ENCODE results near the gene GABPA.
A peak's percentile ranks its signal among the peaks of the same experiment; 100 is the strongest.
"Not testable (repeated sequence)": the region's sequence is repeated elsewhere in the genome, so short reads cannot be mapped to it uniquely, and the experiment has no call there.

The GABPA gene

GRCh38 chr21:25734904-25735645, at the start of gene GABPA, which contains the start of gene ATP5PF:
TSS of gene GABPA (plus strand) at chr21:25734972. CDS start at chr21:25741599, 6,627 bp downstream.
TSS of gene ATP5PF (minus strand) at chr21:25734904. CDS start at chr21:25729794, 5,110 bp downstream.
- ATAC-seq (replicated peaks; ENCODE audit: extremely low read depth, poor library complexity, severe bottlenecking) (peak; percentile 94), DNase-seq (ENCODE audit: low spot score in 2 of 2) (peak; percentile 96 to 99)
- H3K36me3 Mint-ChIP-seq (ENCODE audit: insufficient read depth): peaks cover 26% of the 10 kb centered on the region
- H3K4me1 Mint-ChIP-seq: peaks cover 51% of the 10 kb centered on the region
- no peaks in the 10 kb centered on the region for H3K9me3 Mint-ChIP-seq
- H3K27ac Mint-ChIP-seq (ENCODE audit: low read depth): peak within 1 kb of the TSS; percentile 97
- H3K4me3 Mint-ChIP-seq: peak within 1 kb of the TSS; percentile 95
- no peaks in the 10 kb centered on the region for H3K27me3 Mint-ChIP-seq

DNA sequence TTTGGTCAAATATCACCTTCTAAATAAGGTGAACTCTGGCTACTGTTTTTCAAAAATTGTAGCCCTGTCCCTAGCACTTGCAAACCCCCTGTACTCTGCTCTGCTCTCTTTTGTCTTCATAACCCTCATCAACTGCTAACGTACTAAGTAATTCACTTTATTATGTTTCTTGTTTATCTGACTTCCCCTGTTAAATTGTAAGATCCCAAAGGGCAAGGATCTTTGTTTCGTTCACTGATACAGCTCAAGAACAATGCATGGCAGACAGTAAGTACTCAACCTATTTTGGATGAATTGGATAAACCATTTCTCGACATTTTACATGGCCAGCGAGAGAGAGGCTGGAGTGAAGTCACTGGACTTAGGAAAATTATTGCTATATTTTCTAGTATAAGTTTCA, 47.0 kb upstream of the GABPA start:
- ATAC-seq (replicated peaks; ENCODE audit: extremely low read depth, poor library complexity, severe bottlenecking) (no peak), DNase-seq (ENCODE audit: low spot score in 2 of 2) (no peak)
- H3K4me1 Mint-ChIP-seq: no peaks in the 10 kb centered on the region
- no peaks in the 10 kb centered on the region for H3K9me3 Mint-ChIP-seq
- H3K27ac Mint-ChIP-seq (ENCODE audit: low read depth): no peak overlapping the region
- no peaks in the 10 kb centered on the region for H3K36me3 Mint-ChIP-seq (ENCODE audit: insufficient read depth)
- H3K27me3 Mint-ChIP-seq: peaks cover 9% of the 10 kb centered on the region
- H3K4me3 Mint-ChIP-seq: no peak overlapping the region

- H3K27ac Mint-ChIP-seq (ENCODE audit: low read depth): no peak overlapping the region
- DNase-seq (ENCODE audit: low spot score in 2 of 2) (no peak), ATAC-seq (replicated peaks; ENCODE audit: extremely low read depth, poor library complexity, severe bottlenecking) (no peak)
- H3K27me3 Mint-ChIP-seq: peaks cover 9% of the 10 kb centered on the region
- H3K4me3 Mint-ChIP-seq: no peak overlapping the region
- no peaks in the 10 kb centered on the region for H3K4me1 Mint-ChIP-seq
- H3K9me3 Mint-ChIP-seq: no peaks in the 10 kb centered on the region
- H3K36me3 Mint-ChIP-seq (ENCODE audit: insufficient read depth): no peaks in the 10 kb centered on the region
Observed at GRCh38 chr21:25688275-25689155, 46.3 kb upstream of the GABPA start.

DNA sequence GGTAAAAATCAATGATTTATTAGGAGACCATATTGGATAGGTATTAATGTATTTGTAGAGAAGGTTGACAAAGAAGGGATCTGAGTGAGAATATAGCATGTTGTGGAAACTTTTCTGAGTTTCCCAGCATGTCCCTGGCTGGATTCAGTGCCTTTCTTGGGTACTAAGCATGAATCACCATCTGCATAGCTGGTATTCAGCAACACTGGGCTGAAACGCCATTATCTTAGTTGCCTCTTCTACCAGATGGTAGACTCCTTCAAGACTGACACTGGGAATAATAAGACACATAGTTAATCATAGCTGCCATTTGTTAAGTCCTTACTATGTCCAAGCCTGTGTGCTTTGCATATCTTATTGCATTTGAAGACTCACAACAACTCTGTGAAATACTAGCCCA, 45.5 kb upstream of the GABPA start:
- H3K4me3 Mint-ChIP-seq: no peak overlapping the region
- peaks cover 9% of the 10 kb centered on the region for H3K27me3 Mint-ChIP-seq
- no peak overlapping the region for H3K27ac Mint-ChIP-seq (ENCODE audit: low read depth)
- no peaks in the 10 kb centered on the region for H3K9me3 Mint-ChIP-seq
- H3K36me3 Mint-ChIP-seq (ENCODE audit: insufficient read depth): no peaks in the 10 kb centered on the region
- ATAC-seq (replicated peaks; ENCODE audit: extremely low read depth, poor library complexity, severe bottlenecking): no peak
- H3K4me1 Mint-ChIP-seq: no peaks in the 10 kb centered on the region
- DNase-seq (ENCODE audit: low spot score in 2 of 2): no peak

DNA sequence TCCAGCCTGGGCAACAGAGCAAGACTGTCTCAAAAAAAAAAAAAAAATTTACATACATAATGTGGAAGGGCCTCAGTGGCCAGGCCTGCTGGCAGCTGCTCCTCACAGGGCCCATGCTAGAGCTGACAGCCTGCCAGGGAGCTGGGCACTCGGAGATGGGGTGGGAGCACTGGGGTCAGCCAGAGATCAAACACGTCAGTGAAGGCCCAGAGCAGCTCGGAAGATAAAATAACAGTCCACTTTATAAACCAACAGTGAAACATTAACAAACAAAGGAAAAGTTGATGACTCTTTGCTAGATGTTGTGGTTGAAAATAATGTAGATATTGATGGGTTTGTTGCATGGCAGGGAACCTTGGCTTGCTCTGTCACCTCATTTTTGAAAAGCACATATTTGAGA, 42.8 kb upstream of the GABPA start:
- ATAC-seq (replicated peaks; ENCODE audit: extremely low read depth, poor library complexity, severe bottlenecking) (no peak), DNase-seq (ENCODE audit: low spot score in 2 of 2) (no peak)
- H3K27me3 Mint-ChIP-seq: peaks cover 9% of the 10 kb centered on the region
- H3K27ac Mint-ChIP-seq (ENCODE audit: low read depth): no peak overlapping the region
- H3K4me1 Mint-ChIP-seq: no peaks in the 10 kb centered on the region
- H3K36me3 Mint-ChIP-seq (ENCODE audit: insufficient read depth): no peaks in the 10 kb centered on the region
- no peak overlapping the region for H3K4me3 Mint-ChIP-seq
- no peaks in the 10 kb centered on the region for H3K9me3 Mint-ChIP-seq

- ATAC-seq (replicated peaks; ENCODE audit: extremely low read depth, poor library complexity, severe bottlenecking); DNase-seq (ENCODE audit: low spot score in 2 of 2); H3K4me1 Mint-ChIP-seq; H3K9me3 Mint-ChIP-seq; H3K27ac Mint-ChIP-seq (ENCODE audit: low read depth); H3K27me3 Mint-ChIP-seq; H3K36me3 Mint-ChIP-seq (ENCODE audit: insufficient read depth); H3K4me3 Mint-ChIP-seq: not testable (repeated sequence)
Observed at GRCh38 chr21:25695461-25695860, 39.3 kb upstream of the GABPA start.

DNA sequence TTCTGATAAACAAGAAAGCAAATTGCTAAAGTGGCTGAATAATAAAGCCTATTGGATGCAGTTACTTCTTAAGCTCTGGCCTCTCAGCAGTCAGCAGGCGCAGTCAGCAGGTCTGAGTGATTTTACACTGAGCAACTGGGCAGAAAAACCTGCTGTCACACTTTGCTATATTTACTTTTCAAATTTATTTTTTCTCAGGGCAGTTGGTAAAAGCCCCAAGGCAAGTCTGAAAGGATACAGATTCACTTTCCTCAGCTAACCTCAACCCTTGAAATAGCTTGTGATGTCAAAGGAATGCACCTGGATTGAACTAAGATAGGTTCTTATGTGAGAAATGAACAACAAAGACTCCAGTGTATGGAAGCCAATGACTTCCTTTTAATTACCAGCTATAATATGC, 34.0 kb upstream of the GABPA start:
- DNase-seq (ENCODE audit: low spot score in 2 of 2): no peak
- Mint-ChIP-seq H3K27me3 (no peaks in the 10 kb centered on the region), H3K36me3 (ENCODE audit: insufficient read depth) (no peaks in the 10 kb centered on the region), H3K4me3 (no peak overlapping the region), H3K9me3 (no peaks in the 10 kb centered on the region), H3K27ac (ENCODE audit: low read depth) (no peak overlapping the region), H3K4me1 (no peaks in the 10 kb centered on the region)
- ATAC-seq (replicated peaks; ENCODE audit: extremely low read depth, poor library complexity, severe bottlenecking): no peak

DNA sequence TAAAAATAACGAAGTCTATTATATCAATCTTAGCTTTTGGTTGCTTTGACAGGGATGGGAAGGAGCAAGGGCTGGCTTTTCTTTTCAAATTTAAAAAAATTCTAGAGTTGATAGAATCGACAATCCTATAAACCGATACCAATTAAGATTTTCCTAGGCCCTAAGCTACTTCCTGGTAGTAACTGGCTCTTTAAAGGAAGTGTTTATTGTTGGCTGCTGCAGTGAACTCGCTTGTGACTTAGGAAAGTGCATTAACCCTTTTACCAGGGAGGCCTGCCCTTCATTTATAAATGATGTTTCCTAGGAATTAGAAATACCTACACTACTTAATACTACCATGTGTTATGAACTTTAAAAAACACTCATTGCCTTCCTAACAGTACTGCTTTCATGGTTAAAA, 33.2 kb upstream of the GABPA start:
- no peaks in the 10 kb centered on the region for H3K9me3 Mint-ChIP-seq
- no peaks in the 10 kb centered on the region for H3K36me3 Mint-ChIP-seq (ENCODE audit: insufficient read depth)
- ATAC-seq (replicated peaks; ENCODE audit: extremely low read depth, poor library complexity, severe bottlenecking): no peak
- no peak for DNase-seq (ENCODE audit: low spot score in 2 of 2)
- H3K27me3 Mint-ChIP-seq: no peaks in the 10 kb centered on the region
- no peak overlapping the region for H3K4me3 Mint-ChIP-seq
- H3K4me1 Mint-ChIP-seq: no peaks in the 10 kb centered on the region
- H3K27ac Mint-ChIP-seq (ENCODE audit: low read depth): no peak overlapping the region

GRCh38 chr21:25708467-25709065, 26.2 kb upstream of the GABPA start:
- Mint-ChIP-seq H3K36me3 (ENCODE audit: insufficient read depth) (no peaks in the 10 kb centered on the region), H3K4me1 (no peaks in the 10 kb centered on the region), H3K4me3 (no peak overlapping the region), H3K27ac (ENCODE audit: low read depth) (no peak overlapping the region), H3K27me3 (no peaks in the 10 kb centered on the region), H3K9me3 (no peaks in the 10 kb centered on the region)
- ATAC-seq (replicated peaks; ENCODE audit: extremely low read depth, poor library complexity, severe bottlenecking) (peak; percentile 28), DNase-seq (ENCODE audit: low spot score in 2 of 2) (no peak)

DNA sequence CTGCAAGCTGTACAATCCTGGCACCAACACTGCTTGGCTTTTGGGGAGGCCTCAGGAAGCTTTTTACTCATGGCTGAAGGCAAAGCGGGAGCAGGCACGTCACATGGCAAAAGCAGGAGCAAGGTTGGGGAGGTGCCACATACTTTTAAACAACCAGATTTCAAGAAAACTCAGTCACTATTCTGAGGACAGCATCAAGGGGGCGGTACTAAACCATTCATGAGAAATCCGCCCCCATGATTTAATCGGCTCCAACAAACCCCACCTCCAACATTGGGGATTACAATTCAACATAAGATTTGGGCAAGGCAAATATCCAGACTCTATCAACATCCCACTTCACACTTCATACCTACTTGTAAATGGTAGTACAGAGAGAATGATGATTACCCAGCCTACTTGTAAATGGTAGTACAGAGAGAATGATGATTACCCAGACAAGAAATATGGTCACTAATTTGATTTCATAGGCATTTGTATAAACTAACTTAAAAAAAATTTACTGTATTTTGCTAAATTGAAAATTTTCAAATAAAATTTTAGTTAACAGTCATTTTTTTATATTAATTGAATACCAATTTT, 25.0 kb upstream of the GABPA start:
- Mint-ChIP-seq H3K4me1 (no peaks in the 10 kb centered on the region), H3K27ac (ENCODE audit: low read depth) (no peak overlapping the region), H3K4me3 (no peak overlapping the region), H3K27me3 (no peaks in the 10 kb centered on the region), H3K9me3 (no peaks in the 10 kb centered on the region), H3K36me3 (ENCODE audit: insufficient read depth) (no peaks in the 10 kb centered on the region)
- ATAC-seq (replicated peaks; ENCODE audit: extremely low read depth, poor library complexity, severe bottlenecking): no peak
- DNase-seq (ENCODE audit: low spot score in 2 of 2): no peak

- no peaks in the 10 kb centered on the region for H3K36me3 Mint-ChIP-seq (ENCODE audit: insufficient read depth)
- no peak overlapping the region for H3K4me3 Mint-ChIP-seq
- no peak for DNase-seq (ENCODE audit: low spot score in 2 of 2)
- H3K4me1 Mint-ChIP-seq: no peaks in the 10 kb centered on the region
- H3K27me3 Mint-ChIP-seq: no peaks in the 10 kb centered on the region
- ATAC-seq (replicated peaks; ENCODE audit: extremely low read depth, poor library complexity, severe bottlenecking): no peak
- no peaks in the 10 kb centered on the region for H3K9me3 Mint-ChIP-seq
- no peak overlapping the region for H3K27ac Mint-ChIP-seq (ENCODE audit: low read depth)
Observed at GRCh38 chr21:25710550-25710949, 24.2 kb upstream of the GABPA start.

GRCh38 chr21:25714066-25714465, 20.7 kb upstream of the GABPA start:
- not testable (repeated sequence) for H3K4me3 Mint-ChIP-seq; ATAC-seq (replicated peaks; ENCODE audit: extremely low read depth, poor library complexity, severe bottlenecking)

More at GRCh38 chr21:25714066-25714465, 20.7 kb upstream of the GABPA start:
- H3K27ac Mint-ChIP-seq (ENCODE audit: low read depth); H3K4me1 Mint-ChIP-seq; H3K9me3 Mint-ChIP-seq; H3K27me3 Mint-ChIP-seq; H3K36me3 Mint-ChIP-seq (ENCODE audit: insufficient read depth); DNase-seq (ENCODE audit: low spot score in 2 of 2): not testable (repeated sequence)

Data from central memory CD8-positive, alpha-beta T cell (primary cell).